Osteocyte (in vitro differentiated cells): ENCODE results near the gene ADAMTS9. TPM values are rescaled to one million over a fixed set of nuclear protein-coding genes. Genes with fewer than 3 reads are reported as not detected.

ENCODE experiments used
- DNase-seq: peaks from one replicate; pipeline ENCODE4 v3.0.0; 2021; ENCODE audit warnings: mixed read lengths; ENCODE audit not compliant: unreplicated experiment; ENCODE audit errors: extremely low spot score
- H3K27ac Mint-ChIP-seq: one replicate; pipeline ENCODE4 v1.8.0; 2021; ENCODE audit warnings: mild to moderate bottlenecking, mixed read lengths; ENCODE audit not compliant: unreplicated experiment
- H3K27me3 Mint-ChIP-seq: one replicate; pipeline ENCODE4 v1.8.0; 2021; ENCODE audit warnings: mixed read lengths; ENCODE audit not compliant: unreplicated experiment
- H3K36me3 Mint-ChIP-seq: one replicate; pipeline ENCODE4 v1.8.0; 2021; ENCODE audit warnings: mixed read lengths; ENCODE audit not compliant: unreplicated experiment
- H3K4me1 Mint-ChIP-seq: one replicate; pipeline ENCODE4 v1.8.0; 2021; ENCODE audit warnings: mixed read lengths; ENCODE audit not compliant: unreplicated experiment
- H3K4me3 Mint-ChIP-seq: one replicate; pipeline ENCODE4 v1.8.0; 2021; ENCODE audit warnings: mild to moderate bottlenecking, moderate library complexity, mixed read lengths; ENCODE audit not compliant: unreplicated experiment
- H3K9me3 Mint-ChIP-seq: one replicate; pipeline ENCODE4 v1.8.0; 2021; ENCODE audit warnings: mixed read lengths; ENCODE audit not compliant: unreplicated experiment
- total RNA-seq: library from RNA; stranded (reverse); gene quantifications from 2 replicates; pipeline ENCODE4 v1.2.1, GENCODE V29; 2021
- TF ChIP-seq, protein P1 (sequence below): fragments of 200-600 bp; sonication (generic); IDR thresholded peaks from 2 replicates; pipeline ENCODE4 v1.5.0; 2021; ENCODE audit warnings: antibody characterized with exemption, mild to moderate bottlenecking, moderate library complexity

The ADAMTS9 gene
- total RNA-seq, 1 donor from 2014 or later, result 1.5 TPM

DNA sequence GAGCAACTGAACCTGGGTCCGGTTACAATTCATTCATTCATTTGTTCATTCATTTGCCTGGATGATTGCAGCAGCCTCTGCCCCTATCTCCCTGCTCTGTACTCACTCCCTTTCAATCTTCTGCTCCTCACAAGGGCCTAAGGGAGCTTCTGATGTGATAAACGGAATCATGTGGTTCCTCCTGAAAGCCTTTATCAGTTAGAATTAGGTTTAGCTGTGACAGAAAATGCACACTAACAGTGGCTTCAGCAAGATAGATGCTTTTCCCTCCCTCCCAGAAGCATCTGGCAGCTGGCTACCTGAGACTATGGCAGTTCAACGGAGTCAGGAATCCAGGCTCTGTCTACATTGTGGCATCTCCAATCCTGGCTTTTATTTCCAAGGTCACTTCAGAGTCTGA, 196.0 kb downstream of the ADAMTS9 start:
- H3K9me3 Mint-ChIP-seq, result no peaks in the 10 kb centered on the region
- TF ChIP-seq, protein P1, sequence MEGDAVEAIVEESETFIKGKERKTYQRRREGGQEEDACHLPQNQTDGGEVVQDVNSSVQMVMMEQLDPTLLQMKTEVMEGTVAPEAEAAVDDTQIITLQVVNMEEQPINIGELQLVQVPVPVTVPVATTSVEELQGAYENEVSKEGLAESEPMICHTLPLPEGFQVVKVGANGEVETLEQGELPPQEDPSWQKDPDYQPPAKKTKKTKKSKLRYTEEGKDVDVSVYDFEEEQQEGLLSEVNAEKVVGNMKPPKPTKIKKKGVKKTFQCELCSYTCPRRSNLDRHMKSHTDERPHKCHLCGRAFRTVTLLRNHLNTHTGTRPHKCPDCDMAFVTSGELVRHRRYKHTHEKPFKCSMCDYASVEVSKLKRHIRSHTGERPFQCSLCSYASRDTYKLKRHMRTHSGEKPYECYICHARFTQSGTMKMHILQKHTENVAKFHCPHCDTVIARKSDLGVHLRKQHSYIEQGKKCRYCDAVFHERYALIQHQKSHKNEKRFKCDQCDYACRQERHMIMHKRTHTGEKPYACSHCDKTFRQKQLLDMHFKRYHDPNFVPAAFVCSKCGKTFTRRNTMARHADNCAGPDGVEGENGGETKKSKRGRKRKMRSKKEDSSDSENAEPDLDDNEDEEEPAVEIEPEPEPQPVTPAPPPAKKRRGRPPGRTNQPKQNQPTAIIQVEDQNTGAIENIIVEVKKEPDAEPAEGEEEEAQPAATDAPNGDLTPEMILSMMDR, result no peak
- no peak overlapping the region for H3K27ac Mint-ChIP-seq
- no peak overlapping the region for H3K4me3 Mint-ChIP-seq
- peaks cover 9% of the 10 kb centered on the region for H3K4me1 Mint-ChIP-seq
- DNase-seq, result no peak
- no peaks in the 10 kb centered on the region for H3K36me3 Mint-ChIP-seq
- H3K27me3 Mint-ChIP-seq, result peaks cover 38% of the 10 kb centered on the region

GRCh38 chr3:64490180-64490724, 197.5 kb downstream of the ADAMTS9 start:
- no peaks in the 10 kb centered on the region for H3K9me3 Mint-ChIP-seq
- TF ChIP-seq, protein P1, result no peak
- no peak overlapping the region for H3K27ac Mint-ChIP-seq
- peaks cover 38% of the 10 kb centered on the region for H3K27me3 Mint-ChIP-seq
- no peak overlapping the region for H3K4me3 Mint-ChIP-seq
- no peak for DNase-seq
- peaks cover 9% of the 10 kb centered on the region for H3K4me1 Mint-ChIP-seq
- H3K36me3 Mint-ChIP-seq, result no peaks in the 10 kb centered on the region

GRCh38 chr3:64489361-64490044, 198.3 kb downstream of the ADAMTS9 start:
- Mint-ChIP-seq H3K27me3 (peaks cover 38% of the 10 kb centered on the region), H3K4me3 (peak overlapping the region; percentile 24), H3K4me1 (peaks cover 9% of the 10 kb centered on the region), H3K36me3 (no peaks in the 10 kb centered on the region), H3K9me3 (no peaks in the 10 kb centered on the region), H3K27ac (no peak overlapping the region)
- DNase-seq, result no peak
- TF ChIP-seq, protein P1, result no peak

DNA sequence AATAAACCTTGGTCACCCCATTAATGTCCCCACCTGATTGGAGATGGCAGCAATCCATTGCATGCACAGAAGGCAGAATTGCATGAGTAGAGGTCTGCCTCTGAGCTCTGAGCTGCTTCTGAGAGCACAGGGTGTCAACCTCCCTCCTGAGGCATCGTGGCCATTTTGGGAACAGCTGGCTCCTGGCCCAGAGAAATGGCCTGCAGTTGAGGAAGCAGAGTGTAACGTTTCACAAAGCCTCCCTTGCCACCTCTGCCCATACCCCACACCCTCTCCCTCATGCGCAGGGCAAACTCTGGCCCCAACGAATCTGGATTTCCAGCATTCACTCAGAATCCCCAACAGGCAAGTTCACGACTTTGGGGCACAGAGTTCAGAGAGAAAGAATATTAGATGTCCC, 198.9 kb downstream of the ADAMTS9 start:
- DNase-seq, result no peak
- peaks cover 9% of the 10 kb centered on the region for H3K4me1 Mint-ChIP-seq
- H3K4me3 Mint-ChIP-seq, result peak overlapping the region; percentile 35
- no peak overlapping the region for H3K27ac Mint-ChIP-seq
- no peaks in the 10 kb centered on the region for H3K9me3 Mint-ChIP-seq
- no peaks in the 10 kb centered on the region for H3K36me3 Mint-ChIP-seq
- TF ChIP-seq, protein P1, result no peak
- peaks cover 34% of the 10 kb centered on the region for H3K27me3 Mint-ChIP-seq

DNA sequence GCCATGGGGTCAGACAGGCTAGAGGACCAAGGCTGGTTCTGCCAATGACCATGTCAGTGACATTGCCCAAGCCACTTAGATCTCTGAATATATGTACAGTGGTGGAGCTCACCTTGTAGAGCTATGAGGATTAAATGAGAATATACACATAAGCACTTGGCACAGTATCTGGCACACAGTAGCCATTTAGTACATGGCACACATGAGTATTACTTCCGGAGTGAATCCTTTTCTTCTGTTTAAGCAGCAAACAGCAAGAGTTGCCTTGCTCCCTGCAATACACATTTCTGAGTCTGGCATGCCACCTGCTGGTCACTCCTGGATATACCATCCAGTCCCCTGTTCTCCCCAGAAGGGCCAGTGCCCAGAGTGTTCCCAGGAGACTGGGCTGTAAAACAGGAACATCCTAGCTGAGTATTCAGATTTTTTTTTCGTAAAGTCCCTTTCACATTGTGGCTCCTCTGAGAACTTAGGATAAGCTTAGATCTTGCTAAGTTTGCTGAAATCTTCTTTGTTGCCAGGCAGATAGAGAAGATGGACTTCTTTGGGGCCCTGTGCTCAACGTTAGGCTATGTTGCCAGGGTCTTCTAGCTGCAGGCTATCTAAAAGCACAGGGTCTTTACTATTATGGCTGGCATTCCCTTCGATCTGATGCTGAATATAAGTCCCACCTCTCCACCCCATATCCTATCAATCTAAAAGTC, 203.4 kb downstream of the ADAMTS9 start:
- TF ChIP-seq, protein P1, result peak; percentile 97
- Mint-ChIP-seq H3K9me3 (no peaks in the 10 kb centered on the region), H3K4me3 (no peak overlapping the region), H3K4me1 (peaks cover 7% of the 10 kb centered on the region), H3K36me3 (no peaks in the 10 kb centered on the region), H3K27me3 (peaks cover 2% of the 10 kb centered on the region), H3K27ac (no peak overlapping the region)
- peak; percentile 94 for DNase-seq
